Hippocampal formation (tissue), 2 donors: Measurements from ENCODE around the gene DHRSX.
"Not testable (repeated sequence)": the region's sequence is repeated elsewhere in the genome, so short reads cannot be mapped to it uniquely, and the experiment has no call there.

Experiments used
- DNase-seq, 2 donors: peaks; one replicate each; lab custom pipeline; 2025; lab: John Stamatoyannopoulos, UW

The DHRSX gene

GRCh38 chrX:2316534-2316933, 184.2 kb downstream of the DHRSX start:
- DNase-seq, result no peak

GRCh38 chrX:2315434-2315833, 185.3 kb downstream of the DHRSX start:
- no peak for DNase-seq

DNA sequence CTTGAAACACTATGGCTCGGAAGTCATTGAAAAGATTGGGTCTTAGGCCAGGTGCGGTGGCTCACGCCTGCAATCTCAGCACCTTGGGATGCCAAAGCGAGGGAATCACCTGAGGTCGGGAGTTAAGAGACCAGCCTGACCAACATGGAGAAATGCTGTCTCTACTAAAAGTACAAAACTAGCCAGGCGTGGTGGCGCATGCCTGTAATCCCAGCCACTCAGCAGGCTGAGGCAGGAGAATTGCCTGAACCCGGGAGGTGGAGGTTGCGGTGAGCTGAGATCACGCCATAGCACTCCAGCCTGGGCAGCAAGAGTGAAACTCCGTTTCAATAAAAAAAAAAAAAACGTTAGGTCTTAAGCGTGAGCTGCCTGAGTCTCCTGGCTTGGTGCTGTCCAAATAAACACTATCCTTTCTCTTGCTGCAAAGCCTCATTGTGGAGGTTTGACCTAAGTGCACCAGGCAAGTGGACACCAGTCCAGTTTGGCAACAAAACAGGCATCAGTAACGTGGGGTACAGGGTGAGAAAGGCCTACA, 185.9 kb downstream of the DHRSX start:
- no peak for DNase-seq

DNA sequence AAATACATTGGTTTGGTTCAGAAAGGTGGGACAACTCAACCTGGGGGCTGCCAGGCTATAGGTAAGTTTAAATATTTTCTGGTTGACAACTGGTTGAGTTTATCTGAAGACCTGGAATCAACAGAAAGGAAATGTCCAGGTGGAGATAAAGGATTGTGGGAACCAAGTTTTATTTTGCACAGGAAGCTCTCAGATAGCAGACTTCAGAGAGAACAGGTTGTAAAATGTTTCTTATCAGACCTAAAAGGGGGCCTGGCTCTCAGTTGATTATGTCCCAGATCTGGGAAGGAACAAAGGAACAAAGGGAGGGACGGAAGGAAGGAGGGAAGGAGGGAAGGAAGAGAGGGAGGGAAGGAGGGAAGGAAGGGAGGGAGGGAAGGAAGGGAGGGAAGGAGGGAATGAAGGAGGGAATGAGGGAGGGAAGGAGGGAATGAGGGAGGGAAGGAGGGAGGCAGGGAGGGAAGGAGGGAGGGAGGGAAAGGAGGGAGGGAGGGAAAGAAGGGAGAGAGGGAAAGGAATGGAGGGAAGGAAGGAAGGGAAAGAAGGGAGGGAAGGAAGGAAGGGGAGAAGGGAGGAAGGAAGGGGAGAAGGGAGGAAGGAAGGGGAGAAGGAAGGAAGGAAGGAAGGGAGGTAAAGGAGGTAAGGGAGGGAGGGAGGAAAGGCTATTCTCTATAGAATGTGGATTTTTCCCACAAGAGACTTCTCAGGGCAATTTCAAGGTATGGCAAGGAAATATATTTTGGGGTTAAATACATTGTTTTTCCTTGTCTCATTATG, 186.7 kb downstream of the DHRSX start:
- DNase-seq, result no peak

GRCh38 chrX:2312061-2312591, 188.7 kb downstream of the DHRSX start:
- not testable (repeated sequence) for DNase-seq

- no peak for DNase-seq
These were observed 189.3 kb downstream of the DHRSX start for GRCh38 chrX:2311501-2311900.

- no peak for DNase-seq
These were observed 198.9 kb downstream of the DHRSX start for GRCh38 chrX:2301901-2302300.

GRCh38 chrX:2299871-2300270, 200.9 kb downstream of the DHRSX start:
- DNase-seq, result no peak

DNA sequence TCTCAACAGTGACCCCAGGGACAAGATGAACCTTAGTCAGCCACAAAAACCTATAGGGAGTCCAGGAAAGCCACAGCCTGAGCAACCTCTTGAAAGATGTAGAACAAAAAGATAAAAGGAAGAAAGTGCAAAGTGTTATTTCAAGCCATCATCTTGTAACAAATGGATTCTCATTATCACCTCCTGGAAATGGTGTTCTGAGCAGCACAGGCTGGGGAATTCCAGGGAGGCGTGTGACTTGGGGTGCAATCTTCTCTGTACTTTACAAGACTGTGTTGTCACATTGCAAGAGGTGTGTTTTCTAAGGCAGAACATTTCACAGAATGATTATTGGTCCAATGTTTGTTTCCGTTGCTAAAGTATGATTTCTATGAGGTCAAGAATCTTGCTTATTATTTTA, 214.0 kb downstream of the DHRSX start:
- DNase-seq, result no peak

DNA sequence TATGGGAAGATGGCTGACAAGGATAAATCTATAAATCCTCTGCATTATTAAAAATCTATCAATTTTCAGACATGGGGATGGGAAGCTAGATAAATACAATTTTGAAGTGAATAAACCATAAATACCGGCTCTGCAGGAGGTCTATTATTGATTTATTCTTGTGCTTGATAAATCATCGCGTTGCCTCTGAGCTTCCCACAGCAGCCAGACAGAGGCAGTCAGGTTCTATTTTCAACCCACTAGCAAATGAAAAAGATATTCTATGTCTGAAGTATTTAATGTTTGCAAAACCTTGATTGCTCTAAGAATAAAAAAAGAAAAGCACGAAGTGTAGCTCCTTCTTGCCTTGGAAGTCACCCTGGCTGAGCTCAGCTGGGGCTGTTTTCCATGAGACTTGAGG, 216.2 kb downstream of the DHRSX start:
- DNase-seq, result no peak

- DNase-seq, result no peak
These were observed 216.6 kb downstream of the DHRSX start for GRCh38 chrX:2284133-2284532.

DNA sequence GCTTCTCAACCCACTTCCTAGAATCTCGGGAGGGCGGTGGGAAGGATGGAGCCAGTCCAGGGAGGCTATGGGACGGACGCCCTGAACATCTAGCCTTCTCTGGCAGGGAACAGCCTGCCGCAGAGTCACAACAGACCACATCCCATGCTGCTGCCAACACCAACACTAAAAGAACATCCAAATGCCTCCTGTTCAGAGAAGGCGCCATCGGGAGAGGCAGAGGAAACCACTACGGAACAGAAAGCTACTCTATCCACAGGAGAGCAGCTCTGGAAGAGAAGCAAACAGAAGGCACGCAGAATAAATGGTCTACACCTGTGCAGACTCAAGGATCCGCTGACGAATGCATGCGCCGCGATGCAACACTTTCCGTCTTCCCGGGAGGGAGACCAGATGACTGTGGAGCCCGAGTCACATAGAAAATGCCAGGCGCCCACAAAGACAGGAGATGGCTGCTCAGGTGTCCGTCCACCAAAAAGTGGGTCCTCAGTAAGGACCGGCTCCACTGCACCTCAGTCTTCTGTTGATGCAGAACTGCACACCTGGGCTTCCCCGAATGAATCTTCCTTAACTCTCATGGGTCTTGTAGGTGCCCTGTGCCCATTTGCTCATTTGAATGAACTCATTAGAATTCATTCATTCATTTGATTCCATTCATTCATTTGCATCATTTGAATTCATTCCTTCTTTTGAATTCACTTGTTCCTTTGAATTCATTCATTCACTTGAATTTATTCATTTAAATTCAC, 217.5 kb downstream of the DHRSX start:
- DNase-seq, result no peak

- DNase-seq, result no peak
These were observed 218.2 kb downstream of the DHRSX start for GRCh38 chrX:2282490-2283090.

DNA sequence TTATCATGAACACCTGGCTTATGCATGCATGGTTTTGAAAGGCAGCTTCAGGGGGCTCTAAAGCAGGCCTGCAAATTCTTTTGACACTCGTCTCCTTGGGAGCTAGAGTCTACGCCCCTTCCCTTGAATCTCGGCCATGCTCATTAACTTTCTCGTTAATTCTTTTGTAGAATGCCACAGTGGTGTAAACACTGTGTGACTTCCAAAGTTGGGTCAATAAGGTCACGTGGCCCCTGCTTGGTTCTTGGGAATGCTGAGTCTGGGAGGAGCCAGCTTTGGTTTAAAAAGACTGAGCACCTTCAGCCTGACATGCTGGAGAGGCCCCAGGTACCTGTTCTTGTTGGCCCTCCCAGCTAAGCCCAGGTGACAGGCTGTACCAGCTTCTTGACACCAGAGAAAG, 228.4 kb downstream of the DHRSX start:
- no peak for DNase-seq

DNA sequence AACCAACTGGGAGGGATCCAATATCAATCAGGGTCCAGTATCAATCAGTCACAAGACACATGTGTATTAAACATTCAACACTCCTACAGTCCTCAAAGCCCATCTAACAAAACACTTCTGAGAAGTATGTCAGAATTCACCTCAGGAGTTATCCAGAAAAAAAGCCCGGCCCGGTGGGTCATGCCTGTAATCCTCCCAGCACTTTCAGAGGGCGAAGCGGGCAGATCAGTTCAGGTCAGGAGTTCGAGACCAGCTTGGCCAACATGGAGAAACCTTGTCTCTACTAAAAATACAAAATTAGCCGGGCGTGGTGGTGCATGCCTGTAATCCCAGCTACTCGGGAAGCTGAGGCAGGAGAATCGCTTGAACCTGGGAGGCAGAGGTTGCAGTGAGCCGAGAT, 229.2 kb downstream of the DHRSX start:
- not testable (repeated sequence) for DNase-seq

DNA sequence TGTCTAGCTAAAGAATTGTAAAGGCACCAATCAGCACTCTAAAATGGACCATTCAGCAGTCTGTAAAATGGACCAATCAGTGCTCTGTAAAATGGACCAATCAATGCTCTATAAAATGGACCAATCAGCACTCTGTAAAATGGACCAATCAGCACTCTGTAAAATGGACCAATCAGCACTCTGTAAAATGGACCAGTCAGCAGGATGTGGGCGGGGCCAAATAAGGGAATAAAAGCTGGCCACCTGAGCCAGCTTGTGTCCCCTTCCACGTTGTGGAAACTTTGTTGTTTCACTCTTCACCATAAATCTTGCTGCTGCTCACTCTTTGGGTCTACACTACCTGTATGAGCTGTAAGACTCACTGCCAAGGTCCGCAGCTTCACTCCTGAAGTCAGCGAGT, 230.0 kb downstream of the DHRSX start:
- not testable (repeated sequence) for DNase-seq

DNA sequence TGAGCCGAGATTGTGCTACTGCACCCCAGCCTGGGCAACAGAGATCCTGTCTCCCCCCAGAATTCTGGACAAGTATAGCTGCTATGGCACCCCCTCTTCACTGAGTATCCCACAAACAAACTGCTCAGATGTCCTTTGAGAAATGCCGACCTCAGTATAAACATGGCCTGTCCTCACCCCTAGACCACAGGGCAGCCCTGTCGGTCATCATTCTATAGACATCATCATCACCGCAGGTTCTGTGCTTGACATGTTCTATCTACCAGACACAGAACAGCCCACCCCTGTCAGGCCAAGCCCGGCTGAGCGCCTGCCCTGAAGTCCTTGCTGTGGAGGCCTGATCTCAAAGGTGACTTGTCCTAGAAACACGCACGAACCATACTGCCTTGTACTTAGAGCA, 232.9 kb downstream of the DHRSX start:
- no peak for DNase-seq

DNA sequence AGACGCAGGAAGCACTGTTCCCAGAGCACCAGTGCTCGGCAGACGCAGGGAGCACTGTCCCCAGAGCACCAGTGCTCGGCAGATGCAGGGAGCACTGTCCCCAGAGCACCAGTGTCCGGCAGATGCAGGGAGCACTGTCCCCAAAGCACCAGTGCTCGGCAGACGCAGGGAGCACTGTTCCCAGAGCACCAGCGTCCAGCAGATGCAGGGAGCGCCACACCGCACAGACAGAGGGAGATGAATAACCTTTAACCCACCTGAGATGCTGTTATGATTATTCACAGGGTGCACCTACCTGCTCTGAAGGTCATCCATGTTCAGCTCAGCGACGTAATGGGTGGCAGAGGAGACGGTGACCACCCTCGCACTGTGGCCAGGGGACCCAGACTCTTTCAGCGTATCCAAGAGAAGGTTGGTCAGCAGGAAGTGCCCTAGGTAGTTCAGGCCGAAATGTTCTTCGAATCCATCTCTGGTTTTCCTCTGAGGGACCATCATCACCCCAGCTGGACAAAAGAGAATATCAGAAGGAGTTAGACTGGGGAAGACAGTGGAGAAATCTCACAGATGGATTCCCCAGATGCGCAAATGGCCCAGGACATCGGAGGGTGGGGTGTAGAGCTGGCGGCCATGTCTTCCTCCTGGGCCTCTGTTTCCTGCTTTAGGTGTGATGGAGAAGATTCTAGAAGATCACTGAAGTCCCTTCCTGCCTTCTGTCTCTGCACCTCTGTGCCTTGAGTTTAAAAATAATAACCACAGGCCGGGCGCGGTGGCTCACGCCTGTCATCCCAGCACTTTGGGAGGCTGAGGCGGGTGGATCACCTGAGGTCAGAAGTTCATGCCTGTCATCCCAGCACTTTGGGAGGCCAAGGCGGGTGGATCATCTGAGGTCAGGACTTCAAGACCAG, 234.1 kb downstream of the DHRSX start:
- DNase-seq, result no peak

DNA sequence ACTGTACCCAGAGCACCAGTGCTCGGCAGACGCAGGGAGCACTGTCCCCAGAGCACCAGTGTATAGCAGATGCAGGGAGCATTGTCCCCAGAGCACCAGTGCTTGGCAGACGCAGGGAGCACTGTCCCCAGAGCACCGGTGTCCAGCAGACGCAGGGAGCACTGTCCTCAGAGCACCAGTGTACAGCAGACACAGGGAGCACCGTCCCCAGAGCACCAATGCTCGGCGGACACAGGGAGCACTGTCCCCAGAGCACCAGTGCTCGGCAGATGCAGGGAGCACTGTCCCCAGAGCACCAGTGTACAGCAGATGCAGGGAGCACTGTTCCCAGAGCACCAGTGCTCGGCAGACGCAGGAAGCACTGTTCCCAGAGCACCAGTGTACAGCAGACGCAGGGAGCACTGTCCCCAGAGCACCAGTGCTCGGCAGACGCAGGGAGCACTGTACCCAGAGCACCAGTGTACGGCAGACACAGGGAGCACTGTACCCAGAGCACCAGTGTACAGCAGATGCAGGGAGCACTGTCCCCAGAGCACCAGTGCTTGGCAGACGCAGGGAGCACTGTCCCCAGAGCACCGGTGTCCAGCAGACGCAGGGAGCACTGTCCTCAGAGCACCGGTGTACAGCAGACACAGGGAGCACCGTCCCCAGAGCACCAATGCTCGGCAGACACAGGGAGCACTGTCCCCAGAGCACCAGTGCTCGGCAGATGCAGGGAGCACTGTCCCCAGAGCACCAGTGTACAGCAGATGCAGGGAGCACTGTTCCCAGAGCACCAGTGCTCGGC, 234.9 kb downstream of the DHRSX start:
- not testable (repeated sequence) for DNase-seq

DNA sequence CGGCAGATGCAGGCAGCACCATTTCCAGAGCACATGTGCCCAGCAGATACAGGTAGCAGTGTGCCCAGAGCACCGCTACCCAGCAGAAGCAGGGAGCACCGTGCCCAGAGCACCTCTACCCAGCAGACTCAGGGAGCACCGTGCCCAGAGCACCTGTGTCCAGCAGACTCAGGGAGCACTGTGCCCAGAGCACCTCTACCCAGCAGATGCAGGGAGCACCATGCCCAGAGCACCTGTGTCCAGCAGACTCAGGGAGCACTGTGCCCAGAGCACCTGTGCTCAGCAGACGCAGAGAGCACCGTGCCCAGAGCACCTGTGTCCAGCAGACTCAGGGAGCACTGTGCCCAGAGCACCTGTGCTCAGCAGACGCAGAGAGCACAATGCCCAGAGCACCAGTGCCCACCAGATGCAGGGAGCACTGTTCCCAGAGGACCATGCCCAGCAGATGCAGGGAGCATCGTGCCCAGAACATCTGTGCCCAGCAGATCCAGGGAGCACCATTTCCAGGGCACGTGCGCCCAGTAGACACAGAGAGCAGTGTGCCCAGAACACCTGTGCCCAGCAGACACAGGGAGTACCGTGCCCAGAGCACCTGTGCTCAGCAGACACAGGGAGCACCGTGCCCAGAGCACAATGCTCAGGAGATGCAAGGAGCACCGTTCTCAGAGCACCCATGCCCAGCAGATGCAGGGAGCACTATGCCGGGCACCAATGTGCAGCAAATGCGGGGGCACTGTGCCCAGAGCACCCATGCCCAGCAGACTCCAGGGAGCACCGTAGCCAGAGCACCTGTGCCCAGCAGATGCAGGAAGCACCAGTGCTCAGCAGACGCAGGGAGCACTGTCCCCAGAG, 236.4 kb downstream of the DHRSX start:
- DNase-seq, result no peak
